Measurements from ENCODE around the gene NPFFR1. TPM values are rescaled to one million over a fixed set of nuclear protein-coding genes. Genes with fewer than 3 reads are reported as not detected.

NPFFR1 gene
- total RNA-seq, 1 experiment from 2014 or later: not detected

DNA sequence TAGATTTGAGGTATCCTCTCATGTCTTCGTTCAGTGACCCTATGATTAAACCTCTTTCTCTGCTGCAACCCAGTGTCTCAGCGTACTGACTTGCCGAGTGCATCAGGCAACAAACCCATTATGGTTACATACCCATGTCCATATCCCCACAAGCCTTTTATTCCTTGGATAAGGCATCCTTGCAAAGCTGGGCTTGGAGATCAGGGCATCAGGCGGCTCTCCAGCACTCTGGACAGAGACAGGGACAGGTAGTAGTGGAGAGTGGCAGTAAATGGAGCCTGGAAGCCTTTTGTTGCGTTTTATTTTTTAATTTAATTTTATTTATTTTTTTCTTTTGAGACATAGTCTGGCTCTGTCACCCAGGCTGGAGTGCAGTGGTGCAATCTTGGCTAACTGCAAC is 32.0 kb upstream of the NPFFR1 start:
- Mint-ChIP-seq H3K36me3 (ENCODE audit: insufficient read depth, unreplicated experiment) (no peaks in the 10 kb centered on the region), H3K9me3 (ENCODE audit: unreplicated experiment) (no peaks in the 10 kb centered on the region), H3K27me3 (ENCODE audit: insufficient read depth, unreplicated experiment) (no peaks in the 10 kb centered on the region), H3K4me3 (ENCODE audit: unreplicated experiment) (no peak overlapping the region), H3K27ac (ENCODE audit: low read depth, unreplicated experiment) (no peak overlapping the region), H3K4me1 (ENCODE audit: insufficient read depth, unreplicated experiment) (no peaks in the 10 kb centered on the region)
- ChIA-PET POLR2A (interaction anchor here (0.6 kb wide), 1 partner anchor 16 kb away, joined by 3 read pairs; no protein-coding TSS in a partner anchor), CTCF (interaction anchor here (0.6 to 0.7 kb wide), 2 partner anchors 114 to 318 kb away, joined by 3 to 4 read pairs; no protein-coding TSS in a partner anchor)
- TF ChIP-seq, protein P1, sequence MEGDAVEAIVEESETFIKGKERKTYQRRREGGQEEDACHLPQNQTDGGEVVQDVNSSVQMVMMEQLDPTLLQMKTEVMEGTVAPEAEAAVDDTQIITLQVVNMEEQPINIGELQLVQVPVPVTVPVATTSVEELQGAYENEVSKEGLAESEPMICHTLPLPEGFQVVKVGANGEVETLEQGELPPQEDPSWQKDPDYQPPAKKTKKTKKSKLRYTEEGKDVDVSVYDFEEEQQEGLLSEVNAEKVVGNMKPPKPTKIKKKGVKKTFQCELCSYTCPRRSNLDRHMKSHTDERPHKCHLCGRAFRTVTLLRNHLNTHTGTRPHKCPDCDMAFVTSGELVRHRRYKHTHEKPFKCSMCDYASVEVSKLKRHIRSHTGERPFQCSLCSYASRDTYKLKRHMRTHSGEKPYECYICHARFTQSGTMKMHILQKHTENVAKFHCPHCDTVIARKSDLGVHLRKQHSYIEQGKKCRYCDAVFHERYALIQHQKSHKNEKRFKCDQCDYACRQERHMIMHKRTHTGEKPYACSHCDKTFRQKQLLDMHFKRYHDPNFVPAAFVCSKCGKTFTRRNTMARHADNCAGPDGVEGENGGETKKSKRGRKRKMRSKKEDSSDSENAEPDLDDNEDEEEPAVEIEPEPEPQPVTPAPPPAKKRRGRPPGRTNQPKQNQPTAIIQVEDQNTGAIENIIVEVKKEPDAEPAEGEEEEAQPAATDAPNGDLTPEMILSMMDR (IDR thresholded peaks at IDR 0.05; ENCODE audit: unreplicated experiment): no peak
- BruUV-seq (replicated peaks): no TSS peak
- intact Hi-C loops (cut with micrococcal nuclease): no loop called here
- no peak for DNase-seq (ENCODE audit: unreplicated experiment)

DNA sequence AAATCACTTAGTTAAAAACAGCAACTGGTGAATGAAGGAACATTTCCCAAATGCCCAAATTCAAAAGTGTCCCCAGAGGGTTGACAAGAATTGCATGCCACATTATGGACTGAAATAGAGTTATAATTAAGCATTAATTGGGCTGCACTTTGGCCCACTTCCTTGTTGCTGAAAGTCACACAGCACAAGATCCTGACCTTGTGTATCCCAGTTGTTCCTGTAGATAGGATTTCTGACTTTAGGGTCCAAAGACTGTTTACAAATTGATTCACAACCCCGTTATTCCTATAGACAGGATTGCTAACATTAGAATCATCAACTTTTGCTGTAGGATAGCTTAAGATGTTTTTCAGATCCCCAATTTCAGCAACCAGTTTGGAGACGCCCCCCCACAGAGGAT is 31.5 kb upstream of the NPFFR1 start:
- Mint-ChIP-seq H3K9me3 (ENCODE audit: unreplicated experiment) (no peaks in the 10 kb centered on the region), H3K4me1 (ENCODE audit: insufficient read depth, unreplicated experiment) (no peaks in the 10 kb centered on the region), H3K27ac (ENCODE audit: low read depth, unreplicated experiment) (no peak overlapping the region), H3K36me3 (ENCODE audit: insufficient read depth, unreplicated experiment) (no peaks in the 10 kb centered on the region), H3K27me3 (ENCODE audit: insufficient read depth, unreplicated experiment) (no peaks in the 10 kb centered on the region), H3K4me3 (ENCODE audit: unreplicated experiment) (no peak overlapping the region)
- TF ChIP-seq, protein P1 (IDR thresholded peaks at IDR 0.05; ENCODE audit: unreplicated experiment): no peak
- DNase-seq (ENCODE audit: unreplicated experiment): no peak
- CTCF ChIA-PET: interaction anchor here (0.6 kb wide), 3 partner anchors 65 to 317 kb away, joined by 3 to 4 read pairs (median 3); no protein-coding TSS in a partner anchor
- intact Hi-C loops (cut with micrococcal nuclease): no loop called here
- no TSS peak for BruUV-seq (replicated peaks)
- POLR2A ChIA-PET: interaction anchor here (0.7 kb wide), 1 partner anchor 18 kb away, joined by 3 read pairs; no protein-coding TSS in a partner anchor

DNA sequence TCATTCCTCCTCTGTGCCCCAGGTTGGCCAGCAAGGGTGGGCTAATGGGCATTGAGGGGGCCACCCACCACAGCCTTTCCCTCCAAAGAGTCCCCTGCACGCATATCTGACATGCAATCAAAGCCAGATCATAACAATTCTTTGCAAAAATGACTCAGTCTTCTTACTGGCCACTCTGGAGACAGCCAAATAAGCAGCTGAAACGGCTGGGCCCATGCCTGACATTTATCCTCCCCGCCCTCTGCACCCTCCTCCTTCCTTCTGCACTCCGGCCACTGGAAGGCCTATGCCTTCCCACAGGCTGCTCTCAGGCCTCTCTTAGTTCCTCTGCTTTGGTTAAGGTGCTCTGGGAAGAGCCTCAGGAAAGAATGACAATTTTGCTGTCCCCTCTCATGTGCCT is 29.2 kb upstream of the NPFFR1 start:
- no TSS peak for BruUV-seq (replicated peaks)
- no peak for DNase-seq (ENCODE audit: unreplicated experiment)
- Mint-ChIP-seq H3K27me3 (ENCODE audit: insufficient read depth, unreplicated experiment) (no peaks in the 10 kb centered on the region), H3K27ac (ENCODE audit: low read depth, unreplicated experiment) (no peak overlapping the region), H3K4me3 (ENCODE audit: unreplicated experiment) (no peak overlapping the region), H3K4me1 (ENCODE audit: insufficient read depth, unreplicated experiment) (no peaks in the 10 kb centered on the region), H3K9me3 (ENCODE audit: unreplicated experiment) (no peaks in the 10 kb centered on the region), H3K36me3 (ENCODE audit: insufficient read depth, unreplicated experiment) (no peaks in the 10 kb centered on the region)
- CTCF ChIA-PET: no interaction called here
- POLR2A ChIA-PET: interaction anchor here (1.0 kb wide), 1 partner anchor 9 kb away, joined by 3 read pairs; no protein-coding TSS in a partner anchor
- TF ChIP-seq, protein P1 (IDR thresholded peaks at IDR 0.05; ENCODE audit: unreplicated experiment): no peak
- intact Hi-C loops (cut with micrococcal nuclease): no loop called here

DNA sequence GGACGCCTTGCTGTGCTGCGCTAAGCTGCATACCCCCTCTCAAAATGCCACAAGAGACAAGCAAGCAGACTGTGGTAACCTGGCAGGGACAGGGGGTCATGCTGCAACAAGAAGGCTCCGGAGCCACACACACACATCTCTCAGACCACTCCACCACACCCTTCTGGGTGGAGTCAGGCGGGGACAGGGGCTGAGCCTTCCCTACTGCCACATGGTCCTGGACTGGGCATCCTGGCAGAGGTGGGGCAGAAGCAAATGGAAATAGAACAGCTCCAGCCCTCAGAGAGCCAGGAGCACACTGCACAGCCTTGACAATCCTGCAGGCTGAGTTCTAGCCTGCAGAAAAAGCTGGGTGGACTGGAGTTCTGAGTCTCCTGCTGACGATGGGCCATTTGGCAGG is 28.4 kb upstream of the NPFFR1 start:
- intact Hi-C loops (cut with micrococcal nuclease): no loop called here
- TF ChIP-seq, protein P1 (IDR thresholded peaks at IDR 0.05; ENCODE audit: unreplicated experiment): no peak
- ChIA-PET POLR2A (interaction anchor here (0.5 to 1.0 kb wide), 2 partner anchors 9 to 80 kb away, joined by 3 read pairs; no protein-coding TSS in a partner anchor), CTCF (interaction anchor here (0.6 kb wide), 1 partner anchor 447 kb away, joined by 3 read pairs; no protein-coding TSS in a partner anchor)
- no peak overlapping the region for H3K27ac Mint-ChIP-seq (ENCODE audit: low read depth, unreplicated experiment)
- no peaks in the 10 kb centered on the region for H3K4me1 Mint-ChIP-seq (ENCODE audit: insufficient read depth, unreplicated experiment)
- no peak for DNase-seq (ENCODE audit: unreplicated experiment)
- no peaks in the 10 kb centered on the region for H3K27me3 Mint-ChIP-seq (ENCODE audit: insufficient read depth, unreplicated experiment)
- no peaks in the 10 kb centered on the region for H3K36me3 Mint-ChIP-seq (ENCODE audit: insufficient read depth, unreplicated experiment)
- no peaks in the 10 kb centered on the region for H3K9me3 Mint-ChIP-seq (ENCODE audit: unreplicated experiment)
- no peak overlapping the region for H3K4me3 Mint-ChIP-seq (ENCODE audit: unreplicated experiment)
- BruUV-seq (replicated peaks): no TSS peak

All from MCF 10A (cell line).